Astrocyte of the spinal cord (primary cell): Measurements from ENCODE around the gene TEX54.

ENCODE experiments used
- DNase-seq: peaks from one replicate; pipeline ENCODE4 v3.0.0; 2011; ENCODE audit warnings: low read depth, low spot score
- H3K4me3 ChIP-seq: 2 replicates; pipeline ENCODE4 v1.5.1; 2011; ENCODE audit warnings: low read depth, mild to moderate bottlenecking, low read length, moderate library complexity
- in situ Hi-C: cut with HindIII; loops from 2 replicates; pipeline ENCODE4 v1.10.0; 2017; ENCODE audit warnings: low sequenced_read_pairs
- TF ChIP-seq, protein P1 (sequence below): IDR thresholded peaks from 2 replicates; pipeline ENCODE4 v1.5.1; 2012; ENCODE audit warnings: low read depth, mild to moderate bottlenecking, low read length, inconsistent platforms

The TEX54 gene

DNA sequence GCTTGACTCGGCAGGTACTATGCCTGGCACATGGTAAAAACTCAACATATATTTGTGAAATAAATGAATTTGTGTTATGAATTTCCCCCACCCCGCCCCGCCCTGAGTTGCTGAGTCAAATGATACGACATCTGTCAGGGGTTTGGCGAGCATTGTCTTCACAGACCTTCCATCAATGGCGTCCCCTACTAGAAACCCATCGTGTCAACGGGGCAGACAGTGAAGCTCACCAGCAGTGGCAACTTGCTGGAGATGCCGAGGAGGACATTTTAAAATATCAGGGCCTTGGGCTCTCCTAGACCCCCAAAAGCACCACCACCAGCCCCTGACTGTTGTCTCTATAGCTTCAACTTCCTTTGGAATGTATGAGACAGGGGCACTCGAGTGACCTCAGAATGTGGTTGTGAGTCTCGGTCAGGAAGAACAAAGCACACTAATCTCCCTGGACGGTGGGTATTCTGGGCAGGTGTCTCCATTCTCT lies 26.6 kb downstream of the TEX54 start:
- in situ Hi-C loops = no loop called here
- TF ChIP-seq, protein P1, sequence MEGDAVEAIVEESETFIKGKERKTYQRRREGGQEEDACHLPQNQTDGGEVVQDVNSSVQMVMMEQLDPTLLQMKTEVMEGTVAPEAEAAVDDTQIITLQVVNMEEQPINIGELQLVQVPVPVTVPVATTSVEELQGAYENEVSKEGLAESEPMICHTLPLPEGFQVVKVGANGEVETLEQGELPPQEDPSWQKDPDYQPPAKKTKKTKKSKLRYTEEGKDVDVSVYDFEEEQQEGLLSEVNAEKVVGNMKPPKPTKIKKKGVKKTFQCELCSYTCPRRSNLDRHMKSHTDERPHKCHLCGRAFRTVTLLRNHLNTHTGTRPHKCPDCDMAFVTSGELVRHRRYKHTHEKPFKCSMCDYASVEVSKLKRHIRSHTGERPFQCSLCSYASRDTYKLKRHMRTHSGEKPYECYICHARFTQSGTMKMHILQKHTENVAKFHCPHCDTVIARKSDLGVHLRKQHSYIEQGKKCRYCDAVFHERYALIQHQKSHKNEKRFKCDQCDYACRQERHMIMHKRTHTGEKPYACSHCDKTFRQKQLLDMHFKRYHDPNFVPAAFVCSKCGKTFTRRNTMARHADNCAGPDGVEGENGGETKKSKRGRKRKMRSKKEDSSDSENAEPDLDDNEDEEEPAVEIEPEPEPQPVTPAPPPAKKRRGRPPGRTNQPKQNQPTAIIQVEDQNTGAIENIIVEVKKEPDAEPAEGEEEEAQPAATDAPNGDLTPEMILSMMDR = no peak
- DNase-seq = peak; percentile 17
- peak overlapping the region; percentile 94 for H3K4me3 ChIP-seq

DNA sequence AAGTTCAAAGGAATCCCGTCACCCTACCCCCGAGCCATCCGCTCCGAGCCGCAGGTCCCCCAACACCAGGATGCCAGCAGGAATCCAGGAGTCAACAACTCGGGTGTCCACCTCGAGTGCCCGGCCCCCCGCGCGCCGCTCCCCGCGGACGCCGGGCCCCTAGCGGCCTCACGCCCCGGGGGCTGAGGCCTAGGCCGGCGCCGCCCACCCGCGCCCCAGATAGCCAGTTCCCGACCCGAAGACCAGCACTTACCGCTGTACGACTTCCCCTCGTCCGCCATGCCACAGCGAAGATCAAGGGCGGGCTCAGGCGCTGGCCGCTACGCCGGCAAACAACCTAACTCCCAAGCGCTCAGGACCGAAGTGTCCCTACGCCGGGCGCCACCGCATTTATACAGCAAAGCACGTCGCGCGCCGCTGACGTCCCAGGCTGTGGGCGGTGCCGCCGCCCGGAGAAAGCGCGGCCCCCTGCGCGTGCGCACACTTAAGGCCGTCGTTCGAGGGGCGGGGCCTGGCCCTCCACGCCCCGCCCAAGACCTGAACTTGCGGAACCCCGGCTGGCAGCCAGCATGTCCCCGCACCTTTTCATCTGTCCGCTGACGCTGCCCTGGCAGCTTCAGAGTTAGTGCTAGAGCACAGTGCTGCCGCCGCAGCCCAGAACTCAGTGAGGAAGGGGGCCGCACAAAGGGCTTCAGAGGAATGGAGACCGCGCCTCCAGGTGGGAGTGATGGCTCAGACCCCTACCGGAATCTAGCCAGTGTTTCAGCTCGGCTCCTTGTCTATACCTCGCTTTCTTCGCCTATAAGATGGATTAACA lies 27.4 kb downstream of the TEX54 start, which contains the start of gene NXF1:
Gene NXF1, minus strand, starts transcription at position 365 of the 817 bp plus-strand sequence. Its CDS starts 84 bp downstream, at position 281.
- in situ Hi-C loops = no loop called here

DNA sequence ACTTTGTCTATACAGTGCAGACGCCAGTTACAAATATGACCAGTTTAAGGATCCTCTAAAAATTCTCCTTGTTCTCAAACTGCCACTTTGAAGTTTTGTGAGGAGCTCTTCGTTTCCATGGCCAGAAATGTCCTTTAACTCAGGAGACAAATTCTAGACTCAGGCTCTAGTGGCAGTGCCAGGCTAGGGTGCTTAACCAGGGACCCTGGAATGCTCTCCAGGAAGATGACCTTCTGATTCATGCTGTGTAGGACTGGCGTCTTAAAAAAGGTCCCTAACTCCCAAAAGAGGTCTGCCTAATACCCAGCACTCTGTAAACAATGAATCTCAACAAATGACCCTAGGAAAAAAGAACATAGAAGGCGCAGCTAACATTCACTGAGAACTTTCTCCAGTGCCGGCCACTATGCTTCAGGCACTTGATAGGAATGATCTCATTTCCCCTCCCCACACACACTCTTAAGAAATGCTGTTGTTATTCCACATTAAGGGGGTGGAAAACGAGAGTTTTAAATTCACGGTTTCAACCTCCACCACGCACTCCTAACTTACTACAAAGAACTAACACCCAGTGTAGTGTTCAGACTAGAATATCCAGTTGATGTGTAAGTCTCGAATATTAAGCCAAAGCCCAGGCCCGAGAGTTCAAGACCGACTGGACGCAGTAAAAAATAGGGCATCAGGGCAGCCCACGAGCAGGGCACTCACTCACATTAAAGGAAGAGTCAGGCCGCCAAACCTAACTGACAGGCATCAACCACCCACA lies 28.1 kb downstream of the TEX54 start:
- TF ChIP-seq, protein P1 = no peak
- peak overlapping the region; percentile 94 for H3K4me3 ChIP-seq
- in situ Hi-C loops = no loop called here
- peak; percentile 51 for DNase-seq

More for the DNA sequence above, 27.4 kb downstream of the TEX54 start, which contains the start of gene NXF1:
- peak within 1 kb of the TSS; percentile 94 for H3K4me3 ChIP-seq
- TF ChIP-seq, protein P1 = peak; percentile 23
- peak; percentile 97 for DNase-seq

DNA sequence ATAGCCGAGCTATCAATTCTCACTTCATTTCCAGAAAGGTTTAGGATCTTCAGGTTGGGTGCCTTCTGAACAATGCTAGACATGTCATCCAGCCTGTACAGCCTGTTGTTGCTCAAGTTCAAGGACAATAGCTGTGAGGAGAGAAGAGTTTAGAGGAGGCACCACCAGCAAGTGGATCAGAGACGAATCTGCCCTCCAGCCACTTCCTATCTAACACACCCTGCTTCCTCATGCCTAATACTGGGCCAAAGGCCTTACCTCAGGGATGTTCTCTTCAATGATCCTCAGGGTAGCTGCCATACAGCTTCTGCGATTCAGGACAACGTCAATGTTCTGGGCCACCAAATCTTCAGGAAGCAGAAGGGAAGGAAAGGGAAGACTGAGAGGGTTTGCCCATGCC lies 31.6 kb downstream of the TEX54 start:
- TF ChIP-seq, protein P1 = no peak
- in situ Hi-C loops = no loop called here
- no peak overlapping the region for H3K4me3 ChIP-seq
- DNase-seq = no peak

DNA sequence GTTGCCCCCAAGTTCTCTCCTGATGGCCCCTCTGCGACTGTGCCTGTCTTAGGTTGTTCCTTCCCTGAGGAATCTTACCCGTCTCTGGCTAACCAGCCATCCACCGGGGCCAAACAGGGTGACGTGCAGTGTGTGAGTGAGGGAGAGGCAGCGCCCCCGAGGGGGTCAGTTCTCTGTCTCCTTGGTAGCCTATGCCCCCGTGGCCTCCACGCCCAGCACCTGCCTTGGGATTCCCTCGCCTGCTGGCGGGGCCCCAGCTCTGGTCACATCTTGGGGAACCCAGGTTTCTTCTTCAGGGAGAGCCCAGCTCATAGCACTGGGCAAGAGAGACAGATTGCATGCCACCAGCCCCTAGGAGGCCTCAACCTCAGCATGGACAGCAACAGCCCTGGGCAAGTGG lies 33.2 kb downstream of the TEX54 start:
- in situ Hi-C loops = no loop called here
- TF ChIP-seq, protein P1 = no peak
- H3K4me3 ChIP-seq = no peak overlapping the region
- no peak for DNase-seq

DNA sequence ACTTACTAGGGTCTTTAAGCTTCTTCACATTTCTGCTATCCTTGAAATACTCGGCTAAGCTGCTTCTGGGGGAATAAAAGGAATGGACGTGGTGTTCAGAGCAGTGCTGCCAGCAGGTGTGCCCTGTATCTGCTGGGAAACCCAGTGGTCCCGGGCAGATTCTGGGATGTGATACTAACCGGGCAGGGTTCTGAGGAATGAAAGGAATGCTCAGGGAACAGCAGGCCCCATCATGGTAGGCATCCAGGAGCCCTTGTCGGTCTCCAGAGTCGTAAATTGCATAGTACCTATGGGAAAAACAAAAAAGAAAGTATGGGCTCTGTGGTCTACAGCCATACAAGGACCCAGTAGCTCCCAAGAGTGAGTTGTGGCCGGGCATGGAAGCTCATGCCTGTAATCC lies 36.4 kb downstream of the TEX54 start:
- in situ Hi-C loops = no loop called here
- TF ChIP-seq, protein P1 = no peak
- DNase-seq = no peak
- H3K4me3 ChIP-seq = no peak overlapping the region
